Measurements from ENCODE around the gene SMC1B. TPM values are rescaled to one million over a fixed set of nuclear protein-coding genes. Genes with fewer than 3 reads are reported as not detected.

SMC1B gene
- total and polyA plus RNA-seq, 12 donors: 0.05 TPM; not detected in 11

GRCh38 chr22:45349916-45350315 lies 63.5 kb downstream of the SMC1B start:
- Histone ChIP-seq H3K4me3 (no peak overlapping the region), H3K27ac (no peak overlapping the region), H3K4me1 (no peaks in the 10 kb centered on the region), H3K9me3 (no peaks in the 10 kb centered on the region), H3K36me3 (peaks cover 0 to 7% (median 0%) of the 10 kb centered on the region in 9 donors), H3K27me3 (no peaks in the 10 kb centered on the region)
- no peak for DNase-seq
- no peak for ATAC-seq
- 93 to 96% methylated on average over 3 of the region's 3 CpGs for WGBS, 2 donors
- no peak for TF ChIP-seq CTCF (IDR thresholded peaks at IDR 0.05)
- intact Hi-C loops (cut with DNase I): no loop called here

- peaks cover 0 to 16% (median 12%) of the 10 kb centered on the region in 9 donors for H3K4me1 ChIP-seq
- intact Hi-C loops (cut with DNase I): loop anchor here in 1 of 10 donors (5.0 kb wide), 1 partner anchor 68 kb away; the partner anchor contains the start of genes RIBC2 and SMC1B
- TF ChIP-seq CTCF (IDR thresholded peaks at IDR 0.05): peak in 4 of 9 donors; percentile 7 to 33 (median 23)
- no peaks in the 10 kb centered on the region for H3K9me3 ChIP-seq
- H3K4me3 ChIP-seq: no peak overlapping the region
- no peaks in the 10 kb centered on the region for H3K27me3 ChIP-seq
- DNase-seq (no peak), ATAC-seq (peak in 3 of 8 donors; percentile 33 to 62 (median 56))
- WGBS, 2 donors: 59 to 68% methylated on average over 5 of the region's 5 CpGs
- H3K27ac ChIP-seq: no peak overlapping the region
- H3K36me3 ChIP-seq: peaks cover 0 to 47% (median 4%) of the 10 kb centered on the region in 9 donors
These were observed 69.1 kb downstream of the SMC1B start for GRCh38 chr22:45344334-45344733.

GRCh38 chr22:45343143-45343542 lies 70.3 kb downstream of the SMC1B start:
- TF ChIP-seq CTCF (IDR thresholded peaks at IDR 0.05): no peak
- Histone ChIP-seq H3K9me3 (no peaks in the 10 kb centered on the region), H3K27ac (no peak overlapping the region), H3K4me1 (peaks cover 0 to 16% (median 12%) of the 10 kb centered on the region in 9 donors), H3K36me3 (peaks cover 0 to 59% (median 4%) of the 10 kb centered on the region in 9 donors), H3K27me3 (no peaks in the 10 kb centered on the region), H3K4me3 (no peak overlapping the region)
- intact Hi-C loops (cut with DNase I): loop anchor here in 1 of 10 donors (5.0 kb wide), 1 partner anchor 69 kb away; the partner anchor contains the start of genes RIBC2 and SMC1B
- DNase-seq (no peak), ATAC-seq (no peak)
- 85 to 91% methylated on average over 8 of the region's 8 CpGs for WGBS, 2 donors

GRCh38 chr22:45341498-45341897 lies 71.9 kb downstream of the SMC1B start:
- peak in 1 of 2 donors; percentile 26 for DNase-seq
- no peaks in the 10 kb centered on the region for H3K27me3 ChIP-seq
- peak; percentile 23 to 77 (median 62) for ATAC-seq
- no peak overlapping the region for H3K4me3 ChIP-seq
- no peak for TF ChIP-seq CTCF (IDR thresholded peaks at IDR 0.05)
- H3K36me3 ChIP-seq: peaks cover 0 to 70% (median 4%) of the 10 kb centered on the region in 9 donors
- peak overlapping the region in 9 of 10 donors; percentile 10 to 72 (median 34) for H3K27ac ChIP-seq
- no peaks in the 10 kb centered on the region for H3K9me3 ChIP-seq
- intact Hi-C loops (cut with DNase I): loop anchor here in 1 of 10 donors (5.0 kb wide), 1 partner anchor 71 kb away; the partner anchor contains the start of genes RIBC2 and SMC1B
- H3K4me1 ChIP-seq: peaks cover 2 to 29% (median 25%) of the 10 kb centered on the region in 9 donors
- WGBS, 2 donors: 10 to 16% methylated on average over 6 of the region's 6 CpGs
